HEK293 (cell line): ENCODE results near the gene SIRT7.

Experiments used
- CTCF ChIA-PET: fragments of 350-600 bp; formaldehyde crosslinking; extraction: SDS; loops from one replicate; lab custom pipeline; 2021; ENCODE audit warnings: antibody characterized with exemption; lab: Yijun Ruan, JAX
- POLR2A ChIA-PET: fragments of 300-600 bp; formaldehyde crosslinking; extraction: SDS; loops from one replicate; lab custom pipeline; 2020; ENCODE audit warnings: antibody characterized with exemption, inconsistent platforms; lab: Yijun Ruan, JAX
- H3K27ac ChIP-seq: fragments of 200-500 bp; sonication (Bioruptor generic); 2 replicates; pipeline ENCODE4 v1.5.1; 2014; ENCODE audit warnings: low read depth, low read length, control low read depth, inconsistent platforms; ENCODE audit errors: extremely low read depth
- H3K36me3 ChIP-seq, 2 experiments: fragments of 200-500 bp in 1 of 2; sonication (Bioruptor generic) in 1 of 2; 1 replicate in 1 of 2; 2 replicates in 1 of 2; pipeline ENCODE4 v1.5.1; 2014 to 2017; ENCODE audit warnings: inconsistent platforms in 2 of 2, low read length in 2 of 2; ENCODE audit not compliant: control insufficient read depth in 2 of 2, insufficient read depth in 1 of 2
- H3K4me1 ChIP-seq: fragments of 200-500 bp; sonication (Bioruptor generic); 2 replicates; pipeline ENCODE4 v1.5.1; 2014; ENCODE audit warnings: mild to moderate bottlenecking, low read length, inconsistent platforms; ENCODE audit not compliant: control insufficient read depth, insufficient read depth
- H3K4me3 ChIP-seq: 2 replicates; pipeline ENCODE4 v1.5.1; 2011; ENCODE audit warnings: low read depth, mild to moderate bottlenecking, control low read depth, low read length, moderate library complexity
- H3K9me3 ChIP-seq: fragments of 200-500 bp; sonication (Bioruptor generic); 2 replicates; pipeline ENCODE4 v1.5.1; 2014; ENCODE audit warnings: low read depth, low read length, inconsistent platforms; ENCODE audit not compliant: control insufficient read depth, insufficient read depth
- IKZF3 ChIP-seq: fragments of 450-650 bp; IDR thresholded peaks from 2 replicates; pipeline ENCODE4 v1.5.0; 2018; ENCODE audit warnings: missing biosample characterization, mild to moderate bottlenecking, missing genetic modification characterization, moderate library complexity
- KLF7 ChIP-seq: fragments of 450-650 bp; formaldehyde crosslinking; IDR thresholded peaks from 2 replicates; pipeline ENCODE4 v1.5.1; 2016; ENCODE audit warnings: missing biosample characterization, missing genetic modification characterization, borderline replicate concordance
- OSR2 ChIP-seq: fragments of 450-650 bp; formaldehyde crosslinking; IDR thresholded peaks from 2 replicates; pipeline ENCODE4 v1.5.1; 2016; ENCODE audit warnings: missing biosample characterization, missing genetic modification characterization
- SCRT2 ChIP-seq: fragments of 450-650 bp; formaldehyde crosslinking; IDR thresholded peaks from 2 replicates; pipeline ENCODE4 v1.5.1; 2016; ENCODE audit warnings: missing biosample characterization, missing genetic modification characterization
- SP2 ChIP-seq: fragments of 450-650 bp; formaldehyde crosslinking; IDR thresholded peaks from 2 replicates; pipeline ENCODE4 v1.5.1; 2016; ENCODE audit warnings: missing biosample characterization, missing genetic modification characterization
- ZFP3 ChIP-seq: fragments of 450-650 bp; formaldehyde crosslinking; IDR thresholded peaks from 2 replicates; pipeline ENCODE4 v1.5.1; 2016; ENCODE audit warnings: low read depth, missing biosample characterization, missing genetic modification characterization
- ZNF2 ChIP-seq: fragments of 450-650 bp; formaldehyde crosslinking; IDR thresholded peaks from 2 replicates; pipeline ENCODE4 v1.5.1; 2016; ENCODE audit warnings: missing biosample characterization, missing genetic modification characterization
- ZNF211 ChIP-seq: fragments of 450-650 bp; formaldehyde crosslinking; IDR thresholded peaks from 2 replicates; pipeline ENCODE4 v1.5.1; 2016; ENCODE audit warnings: low read depth, missing biosample characterization, missing genetic modification characterization
- ZNF324 ChIP-seq: fragments of 450-650 bp; formaldehyde crosslinking; IDR thresholded peaks from 2 replicates; pipeline ENCODE4 v1.5.1; 2016; ENCODE audit warnings: missing biosample characterization, missing genetic modification characterization
- ZNF473 ChIP-seq: fragments of 450-650 bp; formaldehyde crosslinking; IDR thresholded peaks from 2 replicates; pipeline ENCODE4 v1.5.1; 2017; ENCODE audit warnings: missing biosample characterization, missing genetic modification characterization
- ZNF549 ChIP-seq: fragments of 450-650 bp; IDR thresholded peaks from 2 replicates; pipeline ENCODE4 v1.5.1; 2018; ENCODE audit warnings: missing biosample characterization, missing genetic modification characterization, mild to moderate bottlenecking, inconsistent platforms, moderate library complexity
- ZNF560 ChIP-seq: fragments of 450-650 bp; formaldehyde crosslinking; IDR thresholded peaks from 2 replicates; pipeline ENCODE4 v1.5.1; 2017; ENCODE audit warnings: missing biosample characterization, missing genetic modification characterization, borderline replicate concordance
- ZNF600 ChIP-seq: fragments of 450-650 bp; formaldehyde crosslinking; IDR thresholded peaks from 2 replicates; pipeline ENCODE4 v1.5.1; 2016; ENCODE audit warnings: missing biosample characterization, missing genetic modification characterization
- ZNF654 ChIP-seq: fragments of 450-650 bp; formaldehyde crosslinking; IDR thresholded peaks from 2 replicates; pipeline ENCODE4 v1.5.1; 2016; ENCODE audit warnings: low read depth, missing biosample characterization, missing genetic modification characterization
- TF ChIP-seq, protein P1 (sequence below): fragments of 450-650 bp; formaldehyde crosslinking; IDR thresholded peaks from 2 replicates; pipeline ENCODE4 v1.5.1; 2016; ENCODE audit warnings: missing biosample characterization, missing genetic modification characterization, borderline replicate concordance

SIRT7 gene

DNA sequence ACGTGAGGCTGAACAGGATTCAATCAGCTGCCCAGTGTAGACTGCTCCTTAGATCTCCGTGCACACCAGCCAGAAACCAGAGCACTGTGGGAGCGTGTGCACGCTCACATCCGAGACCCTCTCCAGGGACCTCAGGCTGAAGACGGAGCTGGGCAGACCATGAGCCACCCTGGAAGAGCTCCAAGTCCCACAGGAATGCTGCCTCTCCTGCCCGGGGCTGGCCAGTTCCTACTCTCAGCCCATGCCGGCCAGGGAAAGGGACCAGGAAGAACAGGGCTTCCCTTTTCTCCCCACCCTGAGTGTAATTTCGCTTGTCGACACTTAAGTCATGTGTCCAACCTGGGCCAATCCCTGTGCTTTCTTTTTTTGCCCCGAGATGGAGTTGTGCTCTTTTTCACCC lies 33.5 kb downstream of the SIRT7 start:
- H3K9me3 ChIP-seq: no peaks in the 10 kb centered on the region
- H3K4me1 ChIP-seq: no peaks in the 10 kb centered on the region
- no peak overlapping the region for H3K4me3 ChIP-seq
- CTCF ChIA-PET: interaction anchor here (1.5 kb wide), 1 partner anchor 15 kb away, joined by 3 read pairs; no protein-coding TSS in a partner anchor
- H3K27ac ChIP-seq: no peak overlapping the region
- POLR2A ChIA-PET: interaction anchor here (0.9 to 3.6 kb wide), 5 partner anchors 8 to 181 kb away, joined by 3 to 18 read pairs (median 5); partner anchors contain the start of gene MRPL12
- TF ChIP-seq ZNF654 (tag by site-specific recombination) (no peak), ZNF211 (tag by site-specific recombination) (no peak), IKZF3 (tag by site-specific recombination) (0 out of 2 replicates have a peak, but pooled peaks have one; percentile 24)
- H3K36me3 ChIP-seq: peaks cover 82 to 90% of the 10 kb centered on the region in 2 experiments

DNA sequence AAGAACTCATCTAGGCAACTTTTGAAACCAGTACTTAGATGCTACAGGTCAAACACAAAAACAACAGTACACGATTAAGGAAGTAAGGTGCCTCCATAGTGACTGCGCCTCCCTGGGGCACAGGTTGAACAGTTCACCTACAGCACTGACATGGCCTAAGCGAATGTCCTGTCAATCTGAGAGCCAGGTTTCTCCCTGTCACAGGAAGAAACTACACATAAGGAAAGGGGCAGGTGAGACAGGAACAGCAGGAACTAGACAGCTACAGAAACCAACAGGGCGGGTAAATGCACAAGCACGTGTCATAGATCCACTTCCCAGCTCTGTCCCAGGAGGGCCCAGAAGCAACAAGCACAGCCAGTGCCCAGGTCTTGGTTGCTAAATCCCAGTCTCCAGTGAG lies 38.9 kb downstream of the SIRT7 start:
- H3K9me3 ChIP-seq: no peaks in the 10 kb centered on the region
- H3K36me3 ChIP-seq: peaks cover 55 to 67% of the 10 kb centered on the region in 2 experiments
- H3K4me1 ChIP-seq: no peaks in the 10 kb centered on the region
- TF ChIP-seq SCRT2 (tag by site-specific recombination) (0 out of 2 replicates have a peak, but pooled peaks have one; percentile 54), ZNF473 (no peak)
- ChIA-PET POLR2A (interaction anchor here (0.6 to 3.2 kb wide), 4 partner anchors 9 to 45 kb away, joined by 3 to 9 read pairs (median 3); partner anchors contain the start of gene PCYT2), CTCF (interaction anchor here (1.2 to 2.7 kb wide), 2 partner anchors 9 to 140 kb away, joined by 3 to 15 read pairs; partner anchors contain the start of gene ARHGDIA)
- H3K4me3 ChIP-seq: no peak overlapping the region
- H3K27ac ChIP-seq: no peak overlapping the region

DNA sequence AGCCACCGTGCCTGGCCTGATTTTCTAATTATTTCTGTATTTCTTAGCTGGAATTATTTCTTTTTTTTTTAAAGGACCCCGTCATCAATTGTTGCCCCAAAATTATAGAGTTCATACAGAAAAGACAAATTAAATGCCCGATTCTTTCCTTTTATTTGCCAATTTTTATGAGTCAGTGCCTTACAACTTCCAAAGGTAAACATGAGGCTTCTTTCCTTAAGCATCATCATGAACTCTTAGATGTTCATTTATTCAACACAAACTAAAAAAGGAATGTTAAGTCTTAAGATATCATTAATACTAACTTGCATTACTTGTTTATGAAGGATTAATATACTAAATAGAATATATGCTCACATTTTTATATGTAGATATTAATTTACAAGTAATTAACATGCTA lies 39.7 kb downstream of the SIRT7 start:
- Histone ChIP-seq H3K9me3 (no peaks in the 10 kb centered on the region), H3K36me3 (peaks cover 51 to 60% of the 10 kb centered on the region in 2 experiments), H3K4me3 (no peak overlapping the region), H3K4me1 (no peaks in the 10 kb centered on the region), H3K27ac (no peak overlapping the region)
- TF ChIP-seq OSR2 (tag by site-specific recombination): no peak
- no peak for TF ChIP-seq ZFP3
- no peak for TF ChIP-seq ZNF324 (tag by site-specific recombination)
- no peak for TF ChIP-seq ZNF549 (tag by site-specific recombination)
- TF ChIP-seq ZNF560 (tag by site-specific recombination): no peak
- TF ChIP-seq SP2 (tag by site-specific recombination): no peak
- TF ChIP-seq, protein P1, sequence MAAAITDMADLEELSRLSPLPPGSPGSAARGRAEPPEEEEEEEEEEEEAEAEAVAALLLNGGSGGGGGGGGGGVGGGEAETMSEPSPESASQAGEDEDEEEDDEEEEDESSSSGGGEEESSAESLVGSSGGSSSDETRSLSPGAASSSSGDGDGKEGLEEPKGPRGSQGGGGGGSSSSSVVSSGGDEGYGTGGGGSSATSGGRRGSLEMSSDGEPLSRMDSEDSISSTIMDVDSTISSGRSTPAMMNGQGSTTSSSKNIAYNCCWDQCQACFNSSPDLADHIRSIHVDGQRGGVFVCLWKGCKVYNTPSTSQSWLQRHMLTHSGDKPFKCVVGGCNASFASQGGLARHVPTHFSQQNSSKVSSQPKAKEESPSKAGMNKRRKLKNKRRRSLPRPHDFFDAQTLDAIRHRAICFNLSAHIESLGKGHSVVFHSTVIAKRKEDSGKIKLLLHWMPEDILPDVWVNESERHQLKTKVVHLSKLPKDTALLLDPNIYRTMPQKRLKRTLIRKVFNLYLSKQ (tag by site-specific recombination): no peak
- TF ChIP-seq ZNF2 (tag by site-specific recombination): no peak
- ChIA-PET POLR2A (interaction anchor here (0.9 to 3.2 kb wide), 2 partner anchors 11 to 14 kb away, joined by 6 to 9 read pairs; partner anchors contain the start of genes ALYREF and ANAPC11), CTCF (interaction anchor here (0.7 kb wide), 1 partner anchor 251 kb away, joined by 4 read pairs; no protein-coding TSS in a partner anchor)

DNA sequence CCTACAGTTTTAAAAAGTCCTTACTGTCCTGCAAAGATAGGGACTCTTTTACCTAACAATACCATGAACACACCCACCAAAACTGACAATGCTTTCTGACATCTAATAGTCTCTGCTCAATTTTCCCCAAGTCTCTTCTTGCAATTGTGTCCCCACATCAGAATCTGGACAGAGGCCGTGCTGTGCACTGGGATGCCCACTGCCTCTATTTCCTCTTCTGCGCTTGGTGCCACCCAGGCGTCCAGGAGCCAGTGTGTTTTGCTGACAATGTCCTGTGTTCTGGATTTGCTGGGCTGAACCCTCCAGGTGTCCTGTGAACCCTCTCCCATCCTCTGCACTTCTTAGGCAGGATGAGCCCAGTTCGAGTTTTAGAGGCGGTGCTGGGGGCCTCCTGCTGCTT lies 40.4 kb downstream of the SIRT7 start:
- Histone ChIP-seq H3K4me3 (no peak overlapping the region), H3K36me3 (peaks cover 47 to 53% of the 10 kb centered on the region in 2 experiments), H3K27ac (no peak overlapping the region), H3K9me3 (no peaks in the 10 kb centered on the region), H3K4me1 (peaks cover 3% of the 10 kb centered on the region; the same call in 1 of the 2 replicates)
- TF ChIP-seq KLF7 (tag by site-specific recombination) (no peak), ZNF600 (tag by site-specific recombination) (peak; percentile 46; the same call in 1 of the 2 replicates)
- ChIA-PET CTCF (no interaction called here), POLR2A (interaction anchor here (0.9 to 1.2 kb wide), 2 partner anchors 14 to 44 kb away, joined by 4 to 6 read pairs; partner anchors contain the start of genes ALYREF, ANAPC11 and MCRIP1)
